K562 (cell line): ENCODE data around the gene DHX38. TPM values are rescaled to one million over a fixed set of nuclear protein-coding genes. Genes with fewer than 3 reads are reported as not detected.

Experiments
- ATAC-seq: fragments of 200-7000 bp; cut with Tn5 transposase; 3 replicates; pipeline ENCODE4 v1.9.1; 2020; ENCODE audit warnings: moderate library complexity
- BruUV-seq: library from RNA; stranded (reverse); fragments of 400-500 nt; replicated peaks from 2 replicates; lab custom pipeline; 2021; lab: Mats Ljungman, UMichigan
- CTCF ChIA-PET: fragments of 300-600 bp; formaldehyde crosslinking; extraction: SDS; loops from one replicate; lab custom pipeline; 2021; ENCODE audit warnings: low intra/inter-chr PET ratio; lab: Yijun Ruan, JAX
- POLR2A ChIA-PET: fragments of 300-600, 350-650 bp; sonication (Branson Sonifier 250); formaldehyde crosslinking; extraction: SDS; loops from one replicate; lab custom pipeline; 2021; ENCODE audit warnings: antibody characterized with exemption, inconsistent platforms; lab: Yijun Ruan, JAX
- DNase-seq, 4 experiments: peaks; one replicate each; pipeline versions ENCODE4 v3.0.0 to v3.0.0-alpha.2; 2011 to 2018; ENCODE audit warnings: low spot score in 3 of 4, mixed read lengths in 3 of 4; ENCODE audit errors: extremely low read depth in 1 of 4
- FAIRE-seq: peaks from 2 replicates; lab custom pipeline; 2011; peaks lifted over from hg19 to GRCh38; lab: Jason Lieb, UNC
- H2AFZ ChIP-seq: 2 replicates; pipeline ENCODE4 v1.6.0; 2011; ENCODE audit warnings: low read depth, low read length, control low read depth, inconsistent platforms
- H3K27ac ChIP-seq: fragments of 200-600 bp; 3 replicates; pipeline ENCODE4 v1.8.0; 2011; ENCODE audit warnings: low read depth, mild to moderate bottlenecking, control low read depth, inconsistent platforms, low read length, moderate library complexity, mixed read lengths; ENCODE audit errors: extremely low read depth
- H3K27me3 ChIP-seq, 2 experiments: fragments of 300-600 bp in 1 of 2; 2 replicates in 1 of 2; 3 replicates in 1 of 2; pipeline versions ENCODE4 v1.6.0 to v1.8.0; 2011; ENCODE audit warnings: inconsistent platforms in 2 of 2, low read length in 2 of 2, mild to moderate bottlenecking in 1 of 2, mixed read lengths in 1 of 2, moderate library complexity in 1 of 2; ENCODE audit not compliant: control insufficient read depth in 2 of 2, insufficient read depth in 2 of 2
- H3K36me3 ChIP-seq: fragments of 300-600 bp; 3 replicates; pipeline ENCODE4 v1.8.0; 2011; ENCODE audit warnings: mild to moderate bottlenecking, low read length, inconsistent platforms; ENCODE audit not compliant: control insufficient read depth, insufficient read depth
- H3K4me1 ChIP-seq, 2 experiments: fragments of 200-600 bp in 1 of 2; replicated peaks in 1 of 2; 2 replicates in 1 of 2; 3 replicates in 1 of 2; pipeline versions ENCODE4 v1.5.1 to v1.8.0; 2011; ENCODE audit warnings: inconsistent platforms in 2 of 2, low read length in 2 of 2, mild to moderate bottlenecking in 1 of 2, mixed read lengths in 1 of 2, moderate library complexity in 1 of 2; ENCODE audit not compliant: control insufficient read depth in 2 of 2, insufficient read depth in 2 of 2
- H3K4me2 ChIP-seq: 2 replicates; pipeline ENCODE4 v1.6.1; 2011; ENCODE audit warnings: low read length, control low read depth, inconsistent platforms, mixed read lengths; ENCODE audit not compliant: insufficient read depth
- H3K4me3 ChIP-seq: fragments of 200-600 bp; sonication (generic), shearing (Covaris generic); 2 replicates; pipeline ENCODE4 v1.5.1; 2016; ENCODE audit warnings: control low read depth, inconsistent platforms
- H3K79me2 ChIP-seq: fragments of 200-600 bp; 3 replicates; pipeline ENCODE4 v1.8.0; 2011; ENCODE audit warnings: low read length, inconsistent platforms; ENCODE audit not compliant: control insufficient read depth, insufficient read depth
- H3K9ac ChIP-seq, 2 experiments: 2 replicates each; pipeline versions ENCODE4 v1.6.0 to v1.6.1; 2011; ENCODE audit warnings: low read depth in 2 of 2, low read length in 2 of 2, control low read depth in 1 of 2, inconsistent platforms in 1 of 2, mild to moderate bottlenecking in 1 of 2, mixed read lengths in 1 of 2; ENCODE audit not compliant: insufficient read depth in 1 of 2
- H3K9me1 ChIP-seq: one replicate; pipeline ENCODE4 v1.6.0; 2011; ENCODE audit warnings: inconsistent platforms, mild to moderate bottlenecking, low read length, moderate library complexity; ENCODE audit not compliant: control insufficient read depth, insufficient read depth
- H3K9me3 ChIP-seq: replicated peaks from 2 replicates; pipeline ENCODE4 v1.5.1; 2011; ENCODE audit warnings: low read depth, low read length, inconsistent platforms; ENCODE audit not compliant: control insufficient read depth, insufficient read depth
- H4K20me1 ChIP-seq: replicated peaks from 2 replicates; pipeline ENCODE4 v1.6.1; 2011; ENCODE audit warnings: low read length, inconsistent platforms, mixed read lengths; ENCODE audit not compliant: control insufficient read depth, insufficient read depth
- BRF2 ChIP-seq: IDR thresholded peaks from 3 replicates; pipeline ENCODE4 v1.6.1; 2011; ENCODE audit warnings: borderline replicate concordance, mild to moderate bottlenecking; ENCODE audit not compliant: insufficient read length, insufficient read depth
- NR2C1 ChIP-seq, 2 experiments: fragments of 450-650 bp; IDR thresholded peaks; 2 replicates each; pipeline ENCODE4 v1.6.1; 2017; ENCODE audit warnings: mild to moderate bottlenecking in 2 of 2, antibody characterized with exemption in 1 of 2, inconsistent platforms in 1 of 2, missing compliant biosample characterization in 1 of 2, missing genetic modification characterization in 1 of 2
- PBX2 ChIP-seq, 2 experiments: IDR thresholded peaks in 1 of 2; conservative IDR thresholded peaks in 1 of 2; 2 replicates each; pipeline ENCODE4 v1.6.1; 2016; ENCODE audit warnings: low read depth in 2 of 2, mild to moderate bottlenecking in 1 of 2, missing compliant biosample characterization in 1 of 2, missing genetic modification characterization in 1 of 2, moderate library complexity in 1 of 2
- SP1 ChIP-seq: sonication (generic); formaldehyde crosslinking; IDR thresholded peaks from 2 replicates; pipeline ENCODE4 v1.8.1; 2022; ENCODE audit warnings: mild to moderate bottlenecking, missing genetic modification reagents
- ZNF133 ChIP-seq: fragments of 250-450 bp; sonication (Bioruptor Pico); IDR thresholded peaks from 2 replicates; pipeline ENCODE4 v1.4.0; 2020; ENCODE audit warnings: mild to moderate bottlenecking
- ZNF431 ChIP-seq: sonication (generic); formaldehyde crosslinking; IDR thresholded peaks from 2 replicates; pipeline ENCODE4 v1.8.0; 2022; ENCODE audit warnings: mild to moderate bottlenecking, missing genetic modification reagents
- ZNF717 ChIP-seq: fragments of 250-450 bp; sonication (Bioruptor Pico); IDR thresholded peaks from 2 replicates; pipeline ENCODE4 v1.5.0; 2021
- WGBS: fragments of 100-300 bp; shearing (Covaris generic); methylation state at CpG from one replicate; pipeline ENCODE4 v1.1.6; 2016; ENCODE audit warnings: low coverage, mixed read lengths; ENCODE audit not compliant: insufficient coverage; ENCODE audit errors: missing lambda C conversion rate; 5-methylcytosine and 5-hydroxymethylcytosine counted together
- in situ Hi-C: fragments of 300-500 bp; cut with MboI; formaldehyde crosslinking; loops from 4 replicates; pipeline ENCODE4 v1.15.0; 2018; ENCODE audit warnings: inconsistent platforms, mixed read lengths
- intact Hi-C: fragments of 100-400 bp; cut with micrococcal nuclease; formaldehyde crosslinking; loops from 2 replicates; pipeline ENCODE4 v1.14.2; 2022
- polyA plus RNA-seq, 8 experiments: library from polyadenylated mRNA; depleted of rRNA in 4 of 8; stranded (reverse) in 5 of 8; unstranded in 3 of 8; fragments of >200 nt; fragmentation: Nextera tagmentation in 2 of 8; fragmentation: Illumina TruSeq in 1 of 8; extraction: Ambion mirVana in 2 of 8; extraction: Trizol in 1 of 8; gene quantifications; 2 replicates each; pipeline versions ENCODE4 v1.2.1 to v1.2.3, GENCODE V29; 2011 to 2014; ENCODE audit warnings: inconsistent platforms in 1 of 8, missing spikeins in 1 of 8
- total RNA-seq, 7 experiments: library from RNA; depleted of rRNA in 6 of 7; stranded (reverse); fragments of >200 nt in 6 of 7; fragmentation: Illumina TruSeq in 2 of 7; extraction: Trizol in 2 of 7; gene quantifications; 2 replicates each; pipeline versions ENCODE4 v1.2.1 to v1.2.3, GENCODE V29; 2011 to 2021; ENCODE audit warnings: low replicate concordance in 1 of 7
- TF ChIP-seq, protein P1 (sequence below): fragments of 250-450 bp; sonication (Bioruptor Pico); IDR thresholded peaks from 2 replicates; pipeline ENCODE4 v1.4.0; 2020; ENCODE audit warnings: borderline replicate concordance

Gene DHX38
- total and polyA plus RNA-seq, 9 of the 15 experiments (the other 6 are each of a cell fraction or from before 2014, with no cell fraction given), result 2.8 to 76.8 (median 40.8) TPM

GRCh38 chr16:72122308-72122707, 28.7 kb downstream of the DHX38 start:
- 3% methylated on average over 2 of the region's 2 CpGs for WGBS
- FAIRE-seq, result no peak
- H3K27ac ChIP-seq, result no peak overlapping the region
- POLR2A ChIA-PET, result interaction anchor here (0.8 kb wide), 1 partner anchor 12 kb away, joined by 3 read pairs; no protein-coding TSS in a partner anchor
- H3K9ac ChIP-seq, result no peak overlapping the region
- H3K4me3 ChIP-seq, result no peak overlapping the region
- no peak for DNase-seq
- H3K9me1 ChIP-seq, result no peaks in the 10 kb centered on the region
- TF ChIP-seq, protein P1, sequence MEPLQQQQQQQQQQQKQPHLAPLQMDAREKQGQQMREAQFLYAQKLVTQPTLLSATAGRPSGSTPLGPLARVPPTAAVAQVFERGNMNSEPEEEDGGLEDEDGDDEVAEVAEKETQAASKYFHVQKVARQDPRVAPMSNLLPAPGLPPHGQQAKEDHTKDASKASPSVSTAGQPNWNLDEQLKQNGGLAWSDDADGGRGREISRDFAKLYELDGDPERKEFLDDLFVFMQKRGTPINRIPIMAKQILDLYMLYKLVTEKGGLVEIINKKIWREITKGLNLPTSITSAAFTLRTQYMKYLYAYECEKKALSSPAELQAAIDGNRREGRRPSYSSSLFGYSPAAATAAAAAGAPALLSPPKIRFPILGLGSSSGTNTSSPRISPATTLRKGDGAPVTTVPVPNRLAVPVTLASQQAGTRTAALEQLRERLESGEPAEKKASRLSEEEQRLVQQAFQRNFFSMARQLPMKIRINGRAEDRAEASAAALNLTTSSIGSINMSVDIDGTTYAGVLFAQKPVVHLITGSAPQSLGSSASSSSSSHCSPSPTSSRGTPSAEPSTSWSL (CRISPR knock-in tag), result no peak
- TF ChIP-seq, all 486 proteins: peak for 0
- Histone ChIP-seq H3K36me3 (no peaks in the 10 kb centered on the region), H2AFZ (no peak overlapping the region), H3K4me2 (no peak overlapping the region), H3K9me3 (no peaks in the 10 kb centered on the region), H3K4me1 (peaks cover 0 to 8% of the 10 kb centered on the region in 2 experiments; a peak in 1 of 5 replicates), H3K79me2 (no peaks in the 10 kb centered on the region), H4K20me1 (no peaks in the 10 kb centered on the region; the same call in 1 of the 2 replicates), H3K27me3 (peaks cover 3 to 17% of the 10 kb centered on the region in 2 experiments; a peak in 4 of 5 replicates)
- no TSS peak for BruUV-seq
- CTCF ChIA-PET, result no interaction called here
- in situ Hi-C loops, result no loop called here
- no peak for ATAC-seq
- intact Hi-C loops, result no loop called here

DNA sequence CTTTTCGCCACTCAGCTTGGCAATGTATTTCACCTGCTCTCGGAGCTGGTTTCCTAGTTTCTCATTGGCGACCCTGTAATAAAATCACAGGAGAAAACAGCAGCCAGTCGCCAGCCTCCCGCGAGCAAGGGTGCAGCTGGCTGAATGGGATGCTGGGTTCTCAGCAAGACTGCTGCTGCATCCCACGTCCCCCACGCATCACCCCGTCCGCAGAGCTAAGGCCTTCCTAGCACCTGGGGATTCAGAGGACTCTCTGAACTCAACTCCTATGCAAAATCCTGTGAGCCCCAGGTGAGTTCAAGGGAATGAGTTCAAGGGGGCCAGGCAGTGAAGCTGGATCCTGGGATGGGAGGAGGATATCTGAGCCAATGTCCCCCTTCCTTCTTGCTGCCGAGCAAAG, 29.3 kb downstream of the DHX38 start:
- POLR2A ChIA-PET, result interaction anchor here (0.8 kb wide), 1 partner anchor 12 kb away, joined by 3 read pairs; no protein-coding TSS in a partner anchor
- no peak for DNase-seq
- Histone ChIP-seq H3K4me1 (peaks cover 0 to 8% of the 10 kb centered on the region in 2 experiments; a peak in 1 of 5 replicates), H3K9me3 (no peaks in the 10 kb centered on the region), H3K27ac (no peak overlapping the region), H3K4me2 (no peak overlapping the region), H3K79me2 (no peaks in the 10 kb centered on the region), H2AFZ (no peak overlapping the region), H3K36me3 (no peaks in the 10 kb centered on the region), H3K4me3 (no peak overlapping the region), H3K9me1 (no peaks in the 10 kb centered on the region), H3K27me3 (peaks cover 3 to 17% of the 10 kb centered on the region in 2 experiments; a peak in 4 of 5 replicates), H4K20me1 (no peaks in the 10 kb centered on the region; the same call in 1 of the 2 replicates), H3K9ac (no peak overlapping the region)
- in situ Hi-C loops (no loop called here), intact Hi-C loops (no loop called here)
- CTCF ChIA-PET, result interaction anchor here (0.5 kb wide), 1 partner anchor 1072 kb away, joined by 5 read pairs; no protein-coding TSS in a partner anchor
- 19% methylated on average over 10 of the region's 11 CpGs for WGBS
- no peak for ATAC-seq
- no TSS peak for BruUV-seq
- FAIRE-seq, result no peak
- TF ChIP-seq BRF2 (no peak), ZNF717 (CRISPR knock-in tag) (no peak), ZNF431 (CRISPR knock-in tag) (no peak), SP1 (CRISPR knock-in tag) (no peak), NR2C1 (IDR thresholded peaks at IDR 0.05) (no peak), NR2C1 (tag; IDR thresholded peaks at IDR 0.05) (no peak), ZNF133 (no peak), PBX2 (CRISPR knock-in tag; IDR thresholded peaks at IDR 0.05; ENCODE audit: low read depth) (no peak), PBX2 (tag; conservative IDR thresholded peaks at IDR 0.05; ENCODE audit: low read depth) (no peak)
